ENCODE data around the gene BTF3L4.

DNA sequence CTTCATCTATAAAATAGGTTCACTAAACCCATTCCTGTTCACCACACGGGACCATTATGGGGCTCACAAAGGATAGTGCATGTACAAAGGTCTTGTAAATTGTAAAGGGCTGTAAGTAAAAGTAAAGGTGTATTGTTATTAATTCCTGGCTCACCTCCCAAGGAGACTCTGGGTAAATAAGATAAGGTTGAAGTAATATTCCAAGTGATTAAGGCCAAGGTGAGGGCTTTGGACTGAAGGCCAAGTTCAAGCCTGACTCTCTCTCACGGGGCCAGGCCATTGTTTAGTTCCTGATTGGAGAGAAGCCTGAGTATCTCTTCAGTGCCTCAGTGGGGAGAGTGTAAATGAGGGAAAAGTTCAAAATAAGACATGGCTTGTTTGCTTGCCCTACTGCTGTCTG is 66.3 kb downstream of the BTF3L4 start:
- TF ChIP-seq, protein P1, sequence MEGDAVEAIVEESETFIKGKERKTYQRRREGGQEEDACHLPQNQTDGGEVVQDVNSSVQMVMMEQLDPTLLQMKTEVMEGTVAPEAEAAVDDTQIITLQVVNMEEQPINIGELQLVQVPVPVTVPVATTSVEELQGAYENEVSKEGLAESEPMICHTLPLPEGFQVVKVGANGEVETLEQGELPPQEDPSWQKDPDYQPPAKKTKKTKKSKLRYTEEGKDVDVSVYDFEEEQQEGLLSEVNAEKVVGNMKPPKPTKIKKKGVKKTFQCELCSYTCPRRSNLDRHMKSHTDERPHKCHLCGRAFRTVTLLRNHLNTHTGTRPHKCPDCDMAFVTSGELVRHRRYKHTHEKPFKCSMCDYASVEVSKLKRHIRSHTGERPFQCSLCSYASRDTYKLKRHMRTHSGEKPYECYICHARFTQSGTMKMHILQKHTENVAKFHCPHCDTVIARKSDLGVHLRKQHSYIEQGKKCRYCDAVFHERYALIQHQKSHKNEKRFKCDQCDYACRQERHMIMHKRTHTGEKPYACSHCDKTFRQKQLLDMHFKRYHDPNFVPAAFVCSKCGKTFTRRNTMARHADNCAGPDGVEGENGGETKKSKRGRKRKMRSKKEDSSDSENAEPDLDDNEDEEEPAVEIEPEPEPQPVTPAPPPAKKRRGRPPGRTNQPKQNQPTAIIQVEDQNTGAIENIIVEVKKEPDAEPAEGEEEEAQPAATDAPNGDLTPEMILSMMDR (IDR thresholded peaks at IDR 0.05; ENCODE audit: insufficient read depth, low read depth, low read length) = no peak
- TF ChIP-seq EZH2 (IDR thresholded peaks at IDR 0.05; ENCODE audit: insufficient read depth, low read length) = no peak

Data from astrocyte (in vitro differentiated cells and primary cell).